GM23338 (cell line): ENCODE results near the gene MPND.

ENCODE experiments used
- EZH2 ChIP-seq: fragments of 200-600 bp; sonication (generic); IDR thresholded peaks from one replicate; pipeline ENCODE4 v1.8.0; 2017; ENCODE audit warnings: antibody characterized with exemption, mild to moderate bottlenecking, low read depth; ENCODE audit not compliant: unreplicated experiment
- EZH2phosphoT487 ChIP-seq: fragments of 200-600 bp; sonication (generic); IDR thresholded peaks from one replicate; pipeline ENCODE4 v1.8.1; 2018; ENCODE audit warnings: antibody characterized with exemption; ENCODE audit not compliant: unreplicated experiment
- JUNB ChIP-seq: IDR thresholded peaks from one replicate; pipeline ENCODE4 v1.6.1; 2016; ENCODE audit warnings: antibody characterized with exemption; ENCODE audit not compliant: unreplicated experiment
- NANOG ChIP-seq: IDR thresholded peaks from 2 replicates; pipeline ENCODE4 v1.6.1; 2016; ENCODE audit warnings: antibody characterized with exemption, borderline replicate concordance
- POLR2AphosphoS5 ChIP-seq: IDR thresholded peaks from 2 replicates; pipeline ENCODE4 v1.6.1; 2016; ENCODE audit warnings: antibody characterized with exemption, low read depth
- STAT1 ChIP-seq: IDR thresholded peaks from one replicate; pipeline ENCODE4 v1.6.1; 2016; ENCODE audit warnings: antibody characterized with exemption; ENCODE audit not compliant: unreplicated experiment
- ZNF331 ChIP-seq: fragments of 250-450 bp; sonication (Bioruptor Pico); IDR thresholded peaks from 2 replicates; pipeline ENCODE4 v1.5.0; 2020; ENCODE audit warnings: low read depth, mild to moderate bottlenecking, moderate library complexity
- TF ChIP-seq, protein P1 (sequence below), 2 experiments: fragments of 200-600 bp in 1 of 2; sonication (generic) in 1 of 2; conservative IDR thresholded peaks; 2 replicates each; pipeline versions ENCODE4 v1.5.1 to v1.6.1; 2016 to 2017; ENCODE audit warnings: antibody characterized with exemption in 2 of 2, low read depth in 2 of 2, mild to moderate bottlenecking in 2 of 2, moderate library complexity in 1 of 2
- TF ChIP-seq, protein P2 (sequence below): IDR thresholded peaks from one replicate; pipeline ENCODE4 v1.6.1; 2018; ENCODE audit warnings: antibody characterized with exemption; ENCODE audit not compliant: unreplicated experiment
- TF ChIP-seq, protein P3 (sequence below): IDR thresholded peaks from 2 replicates; pipeline ENCODE4 v1.6.1; 2016; ENCODE audit warnings: antibody characterized with exemption

DNA sequence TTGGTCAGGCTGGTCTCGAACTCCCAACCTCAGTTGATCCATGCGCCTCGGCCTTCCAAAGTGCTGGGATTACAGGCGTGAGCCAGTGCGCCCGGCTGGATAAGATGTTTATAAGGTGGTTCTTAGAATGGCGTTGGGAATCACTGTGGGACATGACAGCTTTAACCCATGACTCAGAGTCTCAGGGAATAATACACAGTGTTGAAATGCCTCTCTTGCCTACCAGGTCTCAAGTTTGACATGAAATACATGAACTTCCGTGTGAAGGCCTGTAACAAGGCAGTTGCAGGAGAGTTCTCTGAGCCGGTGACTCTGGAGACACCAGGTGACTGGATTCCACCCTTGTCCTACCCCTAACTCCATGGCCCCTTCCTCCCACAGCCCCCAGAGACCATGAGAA, 26.4 kb upstream of the MPND start:
- TF ChIP-seq, protein P1, sequence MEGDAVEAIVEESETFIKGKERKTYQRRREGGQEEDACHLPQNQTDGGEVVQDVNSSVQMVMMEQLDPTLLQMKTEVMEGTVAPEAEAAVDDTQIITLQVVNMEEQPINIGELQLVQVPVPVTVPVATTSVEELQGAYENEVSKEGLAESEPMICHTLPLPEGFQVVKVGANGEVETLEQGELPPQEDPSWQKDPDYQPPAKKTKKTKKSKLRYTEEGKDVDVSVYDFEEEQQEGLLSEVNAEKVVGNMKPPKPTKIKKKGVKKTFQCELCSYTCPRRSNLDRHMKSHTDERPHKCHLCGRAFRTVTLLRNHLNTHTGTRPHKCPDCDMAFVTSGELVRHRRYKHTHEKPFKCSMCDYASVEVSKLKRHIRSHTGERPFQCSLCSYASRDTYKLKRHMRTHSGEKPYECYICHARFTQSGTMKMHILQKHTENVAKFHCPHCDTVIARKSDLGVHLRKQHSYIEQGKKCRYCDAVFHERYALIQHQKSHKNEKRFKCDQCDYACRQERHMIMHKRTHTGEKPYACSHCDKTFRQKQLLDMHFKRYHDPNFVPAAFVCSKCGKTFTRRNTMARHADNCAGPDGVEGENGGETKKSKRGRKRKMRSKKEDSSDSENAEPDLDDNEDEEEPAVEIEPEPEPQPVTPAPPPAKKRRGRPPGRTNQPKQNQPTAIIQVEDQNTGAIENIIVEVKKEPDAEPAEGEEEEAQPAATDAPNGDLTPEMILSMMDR (conservative IDR thresholded peaks at IDR 0.05; ENCODE audit: low read depth in 2 of 2), result no peak
- TF ChIP-seq EZH2 (no peak), POLR2AphosphoS5 (no peak), JUNB (no peak), STAT1 (no peak), ZNF331 (CRISPR knock-in tag) (no peak), NANOG (no peak), EZH2phosphoT487 (no peak)
- TF ChIP-seq, protein P2, sequence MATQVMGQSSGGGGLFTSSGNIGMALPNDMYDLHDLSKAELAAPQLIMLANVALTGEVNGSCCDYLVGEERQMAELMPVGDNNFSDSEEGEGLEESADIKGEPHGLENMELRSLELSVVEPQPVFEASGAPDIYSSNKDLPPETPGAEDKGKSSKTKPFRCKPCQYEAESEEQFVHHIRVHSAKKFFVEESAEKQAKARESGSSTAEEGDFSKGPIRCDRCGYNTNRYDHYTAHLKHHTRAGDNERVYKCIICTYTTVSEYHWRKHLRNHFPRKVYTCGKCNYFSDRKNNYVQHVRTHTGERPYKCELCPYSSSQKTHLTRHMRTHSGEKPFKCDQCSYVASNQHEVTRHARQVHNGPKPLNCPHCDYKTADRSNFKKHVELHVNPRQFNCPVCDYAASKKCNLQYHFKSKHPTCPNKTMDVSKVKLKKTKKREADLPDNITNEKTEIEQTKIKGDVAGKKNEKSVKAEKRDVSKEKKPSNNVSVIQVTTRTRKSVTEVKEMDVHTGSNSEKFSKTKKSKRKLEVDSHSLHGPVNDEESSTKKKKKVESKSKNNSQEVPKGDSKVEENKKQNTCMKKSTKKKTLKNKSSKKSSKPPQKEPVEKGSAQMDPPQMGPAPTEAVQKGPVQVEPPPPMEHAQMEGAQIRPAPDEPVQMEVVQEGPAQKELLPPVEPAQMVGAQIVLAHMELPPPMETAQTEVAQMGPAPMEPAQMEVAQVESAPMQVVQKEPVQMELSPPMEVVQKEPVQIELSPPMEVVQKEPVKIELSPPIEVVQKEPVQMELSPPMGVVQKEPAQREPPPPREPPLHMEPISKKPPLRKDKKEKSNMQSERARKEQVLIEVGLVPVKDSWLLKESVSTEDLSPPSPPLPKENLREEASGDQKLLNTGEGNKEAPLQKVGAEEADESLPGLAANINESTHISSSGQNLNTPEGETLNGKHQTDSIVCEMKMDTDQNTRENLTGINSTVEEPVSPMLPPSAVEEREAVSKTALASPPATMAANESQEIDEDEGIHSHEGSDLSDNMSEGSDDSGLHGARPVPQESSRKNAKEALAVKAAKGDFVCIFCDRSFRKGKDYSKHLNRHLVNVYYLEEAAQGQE, result no peak
- TF ChIP-seq, protein P3, sequence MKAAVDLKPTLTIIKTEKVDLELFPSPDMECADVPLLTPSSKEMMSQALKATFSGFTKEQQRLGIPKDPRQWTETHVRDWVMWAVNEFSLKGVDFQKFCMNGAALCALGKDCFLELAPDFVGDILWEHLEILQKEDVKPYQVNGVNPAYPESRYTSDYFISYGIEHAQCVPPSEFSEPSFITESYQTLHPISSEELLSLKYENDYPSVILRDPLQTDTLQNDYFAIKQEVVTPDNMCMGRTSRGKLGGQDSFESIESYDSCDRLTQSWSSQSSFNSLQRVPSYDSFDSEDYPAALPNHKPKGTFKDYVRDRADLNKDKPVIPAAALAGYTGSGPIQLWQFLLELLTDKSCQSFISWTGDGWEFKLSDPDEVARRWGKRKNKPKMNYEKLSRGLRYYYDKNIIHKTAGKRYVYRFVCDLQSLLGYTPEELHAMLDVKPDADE, result no peak
